Measurements from ENCODE around the gene FXYD3. TPM values are rescaled to one million over a fixed set of nuclear protein-coding genes. Genes with fewer than 3 reads are reported as not detected.

The FXYD3 gene
- total RNA-seq, 1 experiment from 2014 or later = 36.7 TPM

DNA sequence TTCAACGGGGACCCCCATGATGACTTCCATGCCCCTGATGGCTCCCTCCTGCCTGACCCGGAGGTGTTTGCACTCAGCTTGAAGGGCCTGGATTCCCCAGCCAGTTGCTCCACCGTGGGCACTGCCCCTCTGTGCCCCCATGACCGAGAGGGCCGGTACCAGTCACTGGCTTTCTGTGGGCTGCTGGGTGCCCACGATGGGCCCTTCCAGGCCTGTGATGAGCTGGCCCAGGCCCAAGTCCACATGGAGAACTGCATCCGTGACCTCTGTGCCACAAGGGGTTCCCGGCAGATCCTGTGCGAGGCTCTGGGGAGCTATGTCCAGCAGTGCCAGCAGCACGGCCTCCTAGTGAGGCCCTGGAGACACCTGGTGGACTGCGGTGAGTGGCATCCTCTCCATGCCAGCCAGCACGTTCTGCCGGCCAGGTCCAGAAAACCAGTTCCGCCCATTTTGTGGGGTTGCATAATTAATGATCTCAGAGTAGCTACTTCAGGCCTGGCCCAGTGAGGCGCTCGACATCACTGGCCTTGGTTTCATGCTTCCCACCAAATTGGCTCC is 34.9 kb upstream of the FXYD3 start:
- intact Hi-C loops (cut with micrococcal nuclease; ENCODE audit: unreplicated experiment) = no loop called here
- Histone ChIP-seq H3K9me3 (no peaks in the 10 kb centered on the region), H3K36me3 (ENCODE audit: control insufficient read depth, insufficient read depth, low read length) (no peaks in the 10 kb centered on the region), H3K4me1 (0 out of 2 replicates have a peak, but pooled peaks cover 4% of the 10 kb centered on the region), H3K27me3 (replicated peaks; ENCODE audit: control insufficient read depth, insufficient read depth, low read length) (no peaks in the 10 kb centered on the region; the same call in 1 of the 2 replicates), H3K4me3 (ENCODE audit: low read depth, low read length) (no peak overlapping the region)
- no peaks in the 10 kb centered on the region for H3K36me3 Mint-ChIP-seq (ENCODE audit: insufficient read depth, unreplicated experiment)
- TF ChIP-seq, protein P1, sequence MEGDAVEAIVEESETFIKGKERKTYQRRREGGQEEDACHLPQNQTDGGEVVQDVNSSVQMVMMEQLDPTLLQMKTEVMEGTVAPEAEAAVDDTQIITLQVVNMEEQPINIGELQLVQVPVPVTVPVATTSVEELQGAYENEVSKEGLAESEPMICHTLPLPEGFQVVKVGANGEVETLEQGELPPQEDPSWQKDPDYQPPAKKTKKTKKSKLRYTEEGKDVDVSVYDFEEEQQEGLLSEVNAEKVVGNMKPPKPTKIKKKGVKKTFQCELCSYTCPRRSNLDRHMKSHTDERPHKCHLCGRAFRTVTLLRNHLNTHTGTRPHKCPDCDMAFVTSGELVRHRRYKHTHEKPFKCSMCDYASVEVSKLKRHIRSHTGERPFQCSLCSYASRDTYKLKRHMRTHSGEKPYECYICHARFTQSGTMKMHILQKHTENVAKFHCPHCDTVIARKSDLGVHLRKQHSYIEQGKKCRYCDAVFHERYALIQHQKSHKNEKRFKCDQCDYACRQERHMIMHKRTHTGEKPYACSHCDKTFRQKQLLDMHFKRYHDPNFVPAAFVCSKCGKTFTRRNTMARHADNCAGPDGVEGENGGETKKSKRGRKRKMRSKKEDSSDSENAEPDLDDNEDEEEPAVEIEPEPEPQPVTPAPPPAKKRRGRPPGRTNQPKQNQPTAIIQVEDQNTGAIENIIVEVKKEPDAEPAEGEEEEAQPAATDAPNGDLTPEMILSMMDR (IDR thresholded peaks at IDR 0.05; ENCODE audit: insufficient read depth in 1 of 2, low read depth in 1 of 2, low read length in 1 of 2, severe bottlenecking in 1 of 2, unreplicated experiment in 1 of 2) = no peak
- H3K4me3 Mint-ChIP-seq (ENCODE audit: unreplicated experiment) = no peak overlapping the region
- POLR2A ChIA-PET = no interaction called here
- H3K9me3 Mint-ChIP-seq (ENCODE audit: unreplicated experiment) = no peaks in the 10 kb centered on the region
- H3K4me1 Mint-ChIP-seq (ENCODE audit: low read depth, unreplicated experiment) = no peaks in the 10 kb centered on the region
- no peak overlapping the region for H3K27ac Mint-ChIP-seq (ENCODE audit: unreplicated experiment)
- CTCF ChIA-PET = no interaction called here
- no TSS peak for BruUV-seq (replicated peaks)
- DNase-seq = no peak
- H3K27me3 Mint-ChIP-seq (ENCODE audit: insufficient read depth, unreplicated experiment) = no peaks in the 10 kb centered on the region

DNA sequence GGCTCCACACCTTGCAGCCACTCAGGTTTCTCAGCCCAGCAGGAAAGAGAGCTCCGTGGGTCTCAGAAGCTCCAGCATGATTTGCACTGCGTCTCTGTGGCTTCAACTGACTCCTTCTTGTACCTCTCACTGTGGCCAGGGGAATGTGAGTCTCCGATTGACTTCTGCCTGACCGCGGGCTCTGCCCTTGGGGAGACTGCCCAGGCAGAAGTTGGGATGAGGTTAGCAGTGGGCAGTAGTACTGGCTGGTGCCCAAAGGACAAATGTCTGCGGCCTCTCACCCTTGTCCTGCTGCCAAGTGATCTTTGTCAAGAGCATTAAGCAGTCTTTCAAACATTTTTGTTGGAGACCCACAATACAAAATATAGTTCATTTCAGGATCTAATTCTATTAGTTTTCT is 34.4 kb upstream of the FXYD3 start:
- ChIA-PET POLR2A (no interaction called here), CTCF (no interaction called here)
- Histone ChIP-seq H3K27me3 (replicated peaks; ENCODE audit: control insufficient read depth, insufficient read depth, low read length) (no peaks in the 10 kb centered on the region), H3K36me3 (ENCODE audit: control insufficient read depth, insufficient read depth, low read length) (no peaks in the 10 kb centered on the region), H3K9me3 (no peaks in the 10 kb centered on the region), H3K4me3 (ENCODE audit: low read depth, low read length) (no peak overlapping the region), H3K4me1 (0 out of 2 replicates have a peak, but pooled peaks cover 4% of the 10 kb centered on the region)
- BruUV-seq (replicated peaks) = no TSS peak
- TF ChIP-seq, protein P1 (IDR thresholded peaks at IDR 0.05; ENCODE audit: insufficient read depth in 1 of 2, low read depth in 1 of 2, low read length in 1 of 2, severe bottlenecking in 1 of 2, unreplicated experiment in 1 of 2) = no peak
- no peaks in the 10 kb centered on the region for H3K4me1 Mint-ChIP-seq (ENCODE audit: low read depth, unreplicated experiment)
- DNase-seq = no peak
- no peak overlapping the region for H3K27ac Mint-ChIP-seq (ENCODE audit: unreplicated experiment)
- intact Hi-C loops (cut with micrococcal nuclease; ENCODE audit: unreplicated experiment) = no loop called here
- no peaks in the 10 kb centered on the region for H3K36me3 Mint-ChIP-seq (ENCODE audit: insufficient read depth, unreplicated experiment)
- no peak overlapping the region for H3K4me3 Mint-ChIP-seq (ENCODE audit: unreplicated experiment)
- H3K27me3 Mint-ChIP-seq (ENCODE audit: insufficient read depth, unreplicated experiment) = no peaks in the 10 kb centered on the region
- no peaks in the 10 kb centered on the region for H3K9me3 Mint-ChIP-seq (ENCODE audit: unreplicated experiment)

DNA sequence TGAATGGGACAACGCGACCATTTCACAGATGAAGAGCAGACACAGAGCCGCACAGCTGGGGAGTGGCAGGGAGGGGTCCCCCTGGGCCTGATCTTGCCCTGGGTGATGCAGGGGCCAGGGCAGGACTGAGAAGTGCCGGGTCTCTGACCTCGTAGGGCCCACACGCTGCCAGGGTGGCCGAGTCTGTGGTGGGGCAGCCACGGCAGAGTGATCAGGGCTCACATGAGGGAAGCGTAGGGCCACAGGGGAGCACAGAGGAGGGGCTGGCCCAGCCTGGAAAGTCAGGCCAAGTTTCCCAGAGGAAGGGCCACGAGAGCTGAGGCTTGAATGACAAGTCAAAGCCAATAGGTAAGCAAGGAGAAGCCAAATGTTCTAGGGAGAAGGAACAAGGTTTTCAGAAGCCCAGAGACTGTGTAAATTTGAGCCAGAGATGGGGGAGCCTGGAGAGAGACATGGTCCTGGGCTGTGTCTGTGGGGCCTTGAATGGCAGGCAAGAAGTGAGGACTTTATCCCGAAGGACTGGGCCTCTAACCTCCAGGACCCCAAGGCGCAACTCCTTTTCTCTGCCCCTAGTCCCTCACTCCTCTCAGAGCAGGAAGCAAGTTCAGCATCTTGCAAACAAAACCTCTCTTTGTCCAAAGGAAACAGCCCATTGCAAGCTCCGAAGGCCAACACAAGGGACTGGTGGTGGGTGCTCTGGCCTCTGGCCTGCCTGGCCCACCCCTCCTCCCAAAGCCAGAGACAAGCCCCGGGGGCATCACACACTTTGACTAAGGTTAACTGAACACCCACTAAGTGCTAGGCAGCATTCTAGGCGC is 31.7 kb upstream of the FXYD3 start:
- intact Hi-C loops (cut with micrococcal nuclease; ENCODE audit: unreplicated experiment) = no loop called here
- H3K4me1 Mint-ChIP-seq (ENCODE audit: low read depth, unreplicated experiment) = peaks cover 14% of the 10 kb centered on the region
- H3K27me3 Mint-ChIP-seq (ENCODE audit: insufficient read depth, unreplicated experiment) = no peaks in the 10 kb centered on the region
- Histone ChIP-seq H3K4me3 (ENCODE audit: low read depth, low read length) (no peak overlapping the region), H3K4me1 (peaks cover 14% of the 10 kb centered on the region; the same call in 1 of the 2 replicates), H3K9me3 (no peaks in the 10 kb centered on the region), H3K27me3 (replicated peaks; ENCODE audit: control insufficient read depth, insufficient read depth, low read length) (no peaks in the 10 kb centered on the region), H3K36me3 (ENCODE audit: control insufficient read depth, insufficient read depth, low read length) (no peaks in the 10 kb centered on the region)
- TF ChIP-seq, protein P1 (IDR thresholded peaks at IDR 0.05; ENCODE audit: insufficient read depth in 1 of 2, low read depth in 1 of 2, low read length in 1 of 2, severe bottlenecking in 1 of 2, unreplicated experiment in 1 of 2) = no peak
- POLR2A ChIA-PET = no interaction called here
- DNase-seq = no peak
- H3K27ac Mint-ChIP-seq (ENCODE audit: unreplicated experiment) = no peak overlapping the region
- CTCF ChIA-PET = interaction anchor here (0.8 kb wide), 1 partner anchor 58 kb away, joined by 3 read pairs; no protein-coding TSS in a partner anchor
- BruUV-seq (replicated peaks) = no TSS peak
- H3K36me3 Mint-ChIP-seq (ENCODE audit: insufficient read depth, unreplicated experiment) = no peaks in the 10 kb centered on the region
- no peak overlapping the region for H3K4me3 Mint-ChIP-seq (ENCODE audit: unreplicated experiment)
- H3K9me3 Mint-ChIP-seq (ENCODE audit: unreplicated experiment) = no peaks in the 10 kb centered on the region
